T-cell (primary cell): ENCODE data around the gene RAB5A. TPM values are rescaled to one million over a fixed set of nuclear protein-coding genes. Genes with fewer than 3 reads are reported as not detected.
"Not testable (repeated sequence)": the region's sequence is repeated elsewhere in the genome, so short reads cannot be mapped to it uniquely, and the experiment has no call there.

Experiments used
- ATAC-seq, 4 experiments: fragments of 200-7000 bp in 3 of 4; fragments of 150-1000 bp in 1 of 4; cut with Tn5 transposase; replicated peaks in 1 of 4; 1 replicate in 3 of 4; 2 replicates in 1 of 4; pipeline ENCODE4 v1.10.0; 2021; ENCODE audit warnings: moderate library complexity in 3 of 4, mild to moderate bottlenecking in 2 of 4, moderate number of reproducible peaks in 1 of 4
- CTCF ChIA-PET, 2 donors: fragments of 300-600 bp; sonication (Branson Sonifier 250); formaldehyde crosslinking; loops; one replicate each; lab custom pipeline; 2022; ENCODE audit warnings: antibody characterized with exemption in 2 of 2; lab: Charles Lee
- POLR2A ChIA-PET, 2 donors: fragments of 300-600 bp; sonication (Branson Sonifier 250); formaldehyde crosslinking; loops; one replicate each; lab custom pipeline; 2022; ENCODE audit warnings: antibody characterized with exemption in 2 of 2; lab: Charles Lee
- DNase-seq, 35 experiments: peaks; one replicate each; pipeline versions ENCODE4 v3.0.0 to v3.0.0-alpha.2; 2013 to 2023
- H3K27ac ChIP-seq: one replicate; pipeline ENCODE4 v1.5.1; 2013; ENCODE audit warnings: low read length
- H3K27me3 ChIP-seq, 2 experiments: replicated peaks in 1 of 2; 1 replicate in 1 of 2; 2 replicates in 1 of 2; pipeline versions ENCODE4 v1.6.1 to v1.7.0; 2013; ENCODE audit warnings: low read length in 1 of 2, mixed read lengths in 1 of 2; ENCODE audit not compliant: control insufficient read depth in 2 of 2, insufficient read depth in 2 of 2; ENCODE audit errors: extremely low read depth in 1 of 2
- H3K36me3 ChIP-seq, 2 donors: 1 replicate in 1 of 2; 2 replicates in 1 of 2; pipeline versions ENCODE4 v1.6.1 to v1.7.0; 2013; ENCODE audit warnings: low read length in 1 of 2; ENCODE audit not compliant: control insufficient read depth in 2 of 2, insufficient read depth in 1 of 2; ENCODE audit errors: extremely low read depth in 1 of 2
- H3K4me1 ChIP-seq, 2 experiments: 1 replicate in 1 of 2; 2 replicates in 1 of 2; pipeline versions ENCODE4 v1.6.1 to v1.7.0; 2013; ENCODE audit warnings: low read length in 2 of 2, mixed read lengths in 1 of 2; ENCODE audit not compliant: insufficient read depth in 2 of 2, control insufficient read depth in 1 of 2; ENCODE audit errors: extremely low read depth in 1 of 2
- H3K4me3 ChIP-seq, 2 donors: 1 replicate in 1 of 2; 2 replicates in 1 of 2; pipeline versions ENCODE4 v1.5.1 to v1.7.0; 2013; ENCODE audit warnings: mild to moderate bottlenecking in 2 of 2, low read length in 1 of 2, moderate library complexity in 1 of 2; ENCODE audit not compliant: control insufficient read depth in 1 of 2; ENCODE audit errors: extremely low read depth in 1 of 2
- H3K9me3 ChIP-seq: 2 replicates; pipeline ENCODE4 v1.7.0; 2013
- H3K27ac Mint-ChIP-seq, 2 donors: one replicate each; pipeline ENCODE4 v1.8.0; 2020 to 2021; ENCODE audit warnings: mild to moderate bottlenecking in 2 of 2, mixed read lengths in 2 of 2
- H3K27me3 Mint-ChIP-seq, 2 donors: one replicate each; pipeline ENCODE4 v1.8.0; 2021 to 2022; ENCODE audit warnings: mixed read lengths in 2 of 2
- H3K36me3 Mint-ChIP-seq: one replicate; pipeline ENCODE4 v1.8.0; 2021; ENCODE audit warnings: mixed read lengths
- H3K4me1 Mint-ChIP-seq, 3 donors: one replicate each; pipeline ENCODE4 v1.8.0; 2020 to 2022; ENCODE audit warnings: mixed read lengths in 3 of 3, mild to moderate bottlenecking in 1 of 3
- H3K4me3 Mint-ChIP-seq, 3 donors: one replicate each; pipeline ENCODE4 v1.8.0; 2020 to 2022; ENCODE audit warnings: mild to moderate bottlenecking in 3 of 3, mixed read lengths in 3 of 3, moderate library complexity in 3 of 3
- H3K9me3 Mint-ChIP-seq, 3 donors: one replicate each; pipeline ENCODE4 v1.8.0; 2020 to 2022; ENCODE audit warnings: mixed read lengths in 3 of 3
- WGBS: methylation state at CpG from one replicate; pipeline ENCODE4 v1.1.5; 2013; ENCODE audit warnings: missing lambda C conversion rate; ENCODE audit not compliant: insufficient coverage; 5-methylcytosine and 5-hydroxymethylcytosine counted together
- total RNA-seq, 35 experiments: library from RNA in 6 of 35; stranded (reverse) in 6 of 35; fragments of 120-200 nt in 1 of 35; gene quantifications; one replicate each; pipeline versions ENCODE4 v1.2.1 to v1.2.4 and lab custom pipeline; 2013 to 2026

RAB5A gene
- total RNA-seq, 5 donors from 2014 or later (not counting 1 experiment from before 2014, with no cell fraction given), result 41.3 to 91.0 (median 54.7) TPM

DNA sequence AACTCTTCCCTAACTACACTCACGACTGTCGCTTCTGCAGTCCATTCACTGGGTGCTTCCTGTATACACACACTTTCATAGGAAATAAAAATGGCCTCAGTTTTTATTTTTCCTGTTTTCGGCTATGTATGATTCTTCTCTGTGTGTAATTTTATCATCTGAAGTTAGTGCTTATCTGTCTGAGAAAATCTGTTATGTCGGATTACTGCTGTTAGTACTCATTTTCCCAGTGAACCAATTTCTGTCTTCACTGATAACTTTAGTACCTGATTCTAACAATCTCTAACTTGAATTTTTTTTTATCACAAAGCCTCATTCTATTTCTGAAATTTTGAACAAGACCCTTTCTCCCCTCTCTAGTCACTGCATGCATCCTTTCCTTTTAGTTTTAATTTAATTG, 20.9 kb downstream of the RAB5A start:
- no peak overlapping the region for H3K4me3 ChIP-seq
- no peak overlapping the region for H3K4me3 Mint-ChIP-seq
- ChIA-PET CTCF (no interaction called here), POLR2A (no interaction called here)
- ATAC-seq, result no peak
- H3K36me3 ChIP-seq, result peaks cover 3 to 7% of the 10 kb centered on the region in 2 donors
- no peaks in the 10 kb centered on the region for H3K9me3 ChIP-seq
- peak overlapping the region in 1 of 2 donors; percentile 2 for H3K27ac Mint-ChIP-seq
- H3K27me3 ChIP-seq, result no peaks in the 10 kb centered on the region
- WGBS, result no CpG with 5 or more reads among the region's 4 CpGs
- no peaks in the 10 kb centered on the region for H3K27me3 Mint-ChIP-seq
- no peak overlapping the region for H3K27ac ChIP-seq
- no peak for DNase-seq
- H3K36me3 Mint-ChIP-seq, result peaks cover 36% of the 10 kb centered on the region
- peaks cover 68 to 76% (median 76%) of the 10 kb centered on the region in 3 donors for H3K4me1 Mint-ChIP-seq
- no peaks in the 10 kb centered on the region for H3K9me3 Mint-ChIP-seq
- peaks cover 3 to 6% of the 10 kb centered on the region in 2 experiments for H3K4me1 ChIP-seq

DNA sequence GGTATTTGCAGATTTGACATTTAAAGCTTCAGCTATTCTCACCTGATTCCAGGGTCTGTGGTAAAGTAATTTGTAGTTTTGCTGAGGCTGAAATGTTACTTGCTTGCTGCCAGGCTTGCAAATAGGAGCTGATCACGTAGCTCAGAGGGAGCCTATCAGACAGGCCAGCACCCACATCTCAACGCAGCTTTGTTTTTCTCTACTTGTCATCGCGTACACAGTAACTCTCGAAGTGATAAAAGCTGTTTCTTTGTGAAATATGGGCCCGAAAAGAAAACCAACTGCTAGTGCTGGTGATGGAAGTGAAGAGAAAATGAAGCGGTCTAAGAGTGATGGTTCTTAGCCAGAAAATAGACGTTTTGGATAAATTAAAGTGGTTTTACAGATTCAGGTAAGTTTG, 23.4 kb downstream of the RAB5A start:
- peaks cover 51 to 54% (median 53%) of the 10 kb centered on the region in 3 donors for H3K4me1 Mint-ChIP-seq
- ChIA-PET CTCF (interaction anchor here in 1 of 2 donors (0.7 kb wide), 1 partner anchor 414 kb away, joined by 3 read pairs; no protein-coding TSS in a partner anchor), POLR2A (interaction anchor here (0.5 to 0.6 kb wide), 4 partner anchors 13 to 839 kb away, joined by 3 to 5 read pairs (median 4); no protein-coding TSS in a partner anchor)
- no peak overlapping the region for H3K27ac Mint-ChIP-seq
- H3K27me3 ChIP-seq, result no peaks in the 10 kb centered on the region
- H3K4me3 ChIP-seq, result no peak overlapping the region
- H3K9me3 Mint-ChIP-seq, result no peaks in the 10 kb centered on the region
- no peaks in the 10 kb centered on the region for H3K9me3 ChIP-seq
- H3K36me3 ChIP-seq, result peaks cover 12 to 15% of the 10 kb centered on the region in 2 donors
- peaks cover 47% of the 10 kb centered on the region for H3K36me3 Mint-ChIP-seq
- no peak overlapping the region for H3K27ac ChIP-seq
- ATAC-seq (no peak), DNase-seq (no peak)
- H3K4me1 ChIP-seq, result peaks cover 3 to 5% of the 10 kb centered on the region in 2 experiments
- H3K27me3 Mint-ChIP-seq, result no peaks in the 10 kb centered on the region
- no peak overlapping the region for H3K4me3 Mint-ChIP-seq
- WGBS, result 100% methylated on average over 7 of the region's 8 CpGs

- H3K36me3 Mint-ChIP-seq, result peaks cover 48% of the 10 kb centered on the region
- peaks cover 2% of the 10 kb centered on the region in 2 experiments for H3K4me1 ChIP-seq
- WGBS, result no CpG with 5 or more reads among the region's 3 CpGs
- H3K27ac ChIP-seq, result no peak overlapping the region
- no peak overlapping the region for H3K4me3 ChIP-seq
- no peak overlapping the region for H3K4me3 Mint-ChIP-seq
- POLR2A ChIA-PET, result no interaction called here
- DNase-seq, result no peak
- H3K9me3 Mint-ChIP-seq, result no peaks in the 10 kb centered on the region
- no peaks in the 10 kb centered on the region for H3K27me3 ChIP-seq
- no peaks in the 10 kb centered on the region for H3K27me3 Mint-ChIP-seq
- H3K4me1 Mint-ChIP-seq, result peaks cover 34 to 39% (median 35%) of the 10 kb centered on the region in 3 donors
- peaks cover 9 to 31% of the 10 kb centered on the region in 2 donors for H3K36me3 ChIP-seq
- H3K27ac Mint-ChIP-seq, result no peak overlapping the region
- CTCF ChIA-PET, result no interaction called here
- H3K9me3 ChIP-seq, result no peaks in the 10 kb centered on the region
- no peak for ATAC-seq
Measured at GRCh38 chr3:19972054-19972453, 25.2 kb downstream of the RAB5A start.

- H3K4me3 ChIP-seq, H3K27ac ChIP-seq, H3K4me1 ChIP-seq, H3K27ac Mint-ChIP-seq, H3K4me3 Mint-ChIP-seq, CTCF ChIA-PET, DNase-seq, H3K27me3 ChIP-seq, H3K4me1 Mint-ChIP-seq, H3K27me3 Mint-ChIP-seq, H3K9me3 ChIP-seq, POLR2A ChIA-PET, H3K9me3 Mint-ChIP-seq, ATAC-seq, H3K36me3 ChIP-seq: not testable (repeated sequence)
- WGBS, result no CpG with 5 or more reads among the region's 8 CpGs
- peaks cover 26% of the 10 kb centered on the region for H3K36me3 Mint-ChIP-seq
Measured at GRCh38 chr3:19988904-19989303, 42.0 kb downstream of the RAB5A start.

DNA sequence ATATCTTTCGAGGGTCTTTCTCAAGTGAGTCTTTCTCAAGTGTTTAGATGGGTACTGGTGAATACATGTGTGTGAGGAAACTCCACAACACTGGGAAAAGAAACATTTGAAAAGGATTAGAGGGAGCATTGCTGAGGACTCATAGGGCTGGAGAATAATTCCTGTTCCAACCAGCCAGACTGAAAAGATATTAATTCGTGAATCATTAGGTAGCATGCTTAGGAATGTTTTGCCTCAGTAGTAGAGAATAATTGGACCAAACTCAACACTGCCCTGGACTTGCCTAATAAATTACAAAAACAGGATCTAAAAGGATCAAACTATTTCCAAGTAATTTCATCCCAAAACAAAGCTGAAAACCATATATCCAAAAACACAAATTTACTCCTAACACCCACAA, 47.9 kb downstream of the RAB5A start:
- Histone ChIP-seq H3K9me3 (no peaks in the 10 kb centered on the region), H3K36me3 (no peaks in the 10 kb centered on the region), H3K27ac (no peak overlapping the region), H3K4me1 (no peaks in the 10 kb centered on the region), H3K4me3 (no peak overlapping the region), H3K27me3 (no peaks in the 10 kb centered on the region)
- CTCF ChIA-PET, result no interaction called here
- Mint-ChIP-seq H3K9me3 (peaks cover 0 to 8% (median 6%) of the 10 kb centered on the region in 3 donors), H3K27ac (no peak overlapping the region), H3K4me3 (no peak overlapping the region), H3K27me3 (no peaks in the 10 kb centered on the region), H3K36me3 (peaks cover 5% of the 10 kb centered on the region), H3K4me1 (peaks cover 0 to 4% (median 2%) of the 10 kb centered on the region in 3 donors)
- 100% methylated on average over 1 of the region's 2 CpGs for WGBS
- DNase-seq (no peak), ATAC-seq (no peak)
- POLR2A ChIA-PET, result no interaction called here

GRCh38 chr3:19997502-19997901, 50.6 kb downstream of the RAB5A start:
- Histone ChIP-seq H3K9me3 (no peaks in the 10 kb centered on the region), H3K4me1 (no peaks in the 10 kb centered on the region), H3K27ac (no peak overlapping the region), H3K27me3 (no peaks in the 10 kb centered on the region), H3K4me3 (no peak overlapping the region), H3K36me3 (no peaks in the 10 kb centered on the region)
- Mint-ChIP-seq H3K27me3 (no peaks in the 10 kb centered on the region), H3K4me1 (no peaks in the 10 kb centered on the region), H3K9me3 (peaks cover 0 to 8% (median 6%) of the 10 kb centered on the region in 3 donors), H3K27ac (no peak overlapping the region), H3K36me3 (peaks cover 5% of the 10 kb centered on the region), H3K4me3 (no peak overlapping the region)
- DNase-seq (no peak), ATAC-seq (no peak)
- POLR2A ChIA-PET, result no interaction called here
- CTCF ChIA-PET, result no interaction called here
- WGBS, result 100% methylated on average over 1 of the region's 4 CpGs
